NB4 (cell line): ENCODE data around the gene FOXP3.
A peak's percentile ranks its signal among the peaks of the same experiment; 100 is the strongest.
"Not testable (repeated sequence)": the region's sequence is repeated elsewhere in the genome, so short reads cannot be mapped to it uniquely, and the experiment has no call there.

ENCODE experiments used
- DNase-seq: peaks from one replicate; pipeline ENCODE4 v3.0.0; 2010; ENCODE audit warnings: low read depth
- H3K4me3 ChIP-seq: one replicate; pipeline ENCODE4 v1.5.1; 2011; ENCODE audit warnings: mild to moderate bottlenecking, low read depth, low read length, moderate library complexity
- CTCF ChIP-seq: IDR thresholded peaks from one replicate; pipeline ENCODE4 v1.5.1; 2012; ENCODE audit warnings: low read depth, low read length
- MAX ChIP-seq: IDR thresholded peaks from 2 replicates; pipeline ENCODE4 v1.6.1; 2011; ENCODE audit warnings: low read depth, low read length
- MYC ChIP-seq: IDR thresholded peaks from 2 replicates; pipeline ENCODE4 v1.6.1; 2011; ENCODE audit warnings: low read depth, low read length
- POLR2A ChIP-seq: IDR thresholded peaks from 2 replicates; pipeline ENCODE4 v1.6.1; 2011; ENCODE audit warnings: mild to moderate bottlenecking; ENCODE audit not compliant: insufficient read length; ENCODE audit errors: extremely low read depth

The FOXP3 gene

GRCh38 chrX:49300703-49301102, 36.2 kb upstream of the FOXP3 start:
- no peak for TF ChIP-seq MYC
- TF ChIP-seq POLR2A = no peak
- no peak for TF ChIP-seq CTCF
- no peak for TF ChIP-seq MAX
- no peak for DNase-seq
- H3K4me3 ChIP-seq = no peak overlapping the region

- H3K4me3 ChIP-seq, DNase-seq: not testable (repeated sequence)
Measured at GRCh38 chrX:49299293-49299692, 34.8 kb upstream of the FOXP3 start.

GRCh38 chrX:49292400-49293362, 28.2 kb upstream of the FOXP3 start:
- H3K4me3 ChIP-seq = no peak overlapping the region
- TF ChIP-seq CTCF (no peak), MAX (no peak), MYC (no peak), POLR2A (no peak)
- no peak for DNase-seq

- TF ChIP-seq POLR2A = no peak
- TF ChIP-seq CTCF = peak; percentile 64
- H3K4me3 ChIP-seq = no peak overlapping the region
- peak; percentile 74 for DNase-seq
Measured at GRCh38 chrX:49291615-49292337, 27.3 kb upstream of the FOXP3 start.

- DNase-seq = no peak
- no peak for TF ChIP-seq MAX
- TF ChIP-seq POLR2A = no peak
- no peak for TF ChIP-seq CTCF
- TF ChIP-seq MYC = no peak
- H3K4me3 ChIP-seq = no peak overlapping the region
Measured at GRCh38 chrX:49290215-49290614, 25.7 kb upstream of the FOXP3 start.

- no peak for TF ChIP-seq MAX
- TF ChIP-seq POLR2A = no peak
- TF ChIP-seq CTCF = no peak
- no peak for TF ChIP-seq MYC
- no peak for DNase-seq
- no peak overlapping the region for H3K4me3 ChIP-seq
Measured at GRCh38 chrX:49287665-49288064, 23.2 kb upstream of the FOXP3 start.
